Loucy (cell line): ENCODE data around the gene GPATCH11.

Source experiments
- EZH2phosphoT487 ChIP-seq: fragments of 200-600 bp; IDR thresholded peaks from 2 replicates; pipeline ENCODE4 v1.6.1; 2018; ENCODE audit warnings: antibody characterized with exemption, mild to moderate bottlenecking, moderate library complexity, borderline replicate concordance
- TF ChIP-seq, protein P1 (sequence below): fragments of 200-600 bp; sonication (generic); conservative IDR thresholded peaks from 2 replicates; pipeline ENCODE4 v1.5.1; 2014; ENCODE audit warnings: mild to moderate bottlenecking, antibody characterized with exemption, low read length

DNA sequence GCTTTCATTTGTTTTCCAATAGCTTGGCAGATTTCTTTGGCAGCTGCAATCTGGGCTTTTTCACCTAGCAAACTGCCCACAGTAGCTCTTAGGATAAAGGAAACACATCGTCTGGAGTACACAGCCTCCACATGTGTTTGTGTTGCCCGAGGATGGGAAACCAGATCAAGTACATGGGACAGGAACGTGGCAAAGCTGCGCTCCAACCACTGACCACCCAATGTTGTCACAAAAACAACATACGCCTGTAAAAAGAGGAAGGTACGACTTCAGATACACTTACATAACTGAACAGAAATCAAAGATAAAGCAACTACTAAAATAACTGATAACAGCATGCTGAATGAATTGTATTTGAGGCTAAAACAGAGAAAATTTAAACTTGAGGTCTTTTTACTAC lies 15.6 kb upstream of the GPATCH11 start:
- TF ChIP-seq, protein P1, sequence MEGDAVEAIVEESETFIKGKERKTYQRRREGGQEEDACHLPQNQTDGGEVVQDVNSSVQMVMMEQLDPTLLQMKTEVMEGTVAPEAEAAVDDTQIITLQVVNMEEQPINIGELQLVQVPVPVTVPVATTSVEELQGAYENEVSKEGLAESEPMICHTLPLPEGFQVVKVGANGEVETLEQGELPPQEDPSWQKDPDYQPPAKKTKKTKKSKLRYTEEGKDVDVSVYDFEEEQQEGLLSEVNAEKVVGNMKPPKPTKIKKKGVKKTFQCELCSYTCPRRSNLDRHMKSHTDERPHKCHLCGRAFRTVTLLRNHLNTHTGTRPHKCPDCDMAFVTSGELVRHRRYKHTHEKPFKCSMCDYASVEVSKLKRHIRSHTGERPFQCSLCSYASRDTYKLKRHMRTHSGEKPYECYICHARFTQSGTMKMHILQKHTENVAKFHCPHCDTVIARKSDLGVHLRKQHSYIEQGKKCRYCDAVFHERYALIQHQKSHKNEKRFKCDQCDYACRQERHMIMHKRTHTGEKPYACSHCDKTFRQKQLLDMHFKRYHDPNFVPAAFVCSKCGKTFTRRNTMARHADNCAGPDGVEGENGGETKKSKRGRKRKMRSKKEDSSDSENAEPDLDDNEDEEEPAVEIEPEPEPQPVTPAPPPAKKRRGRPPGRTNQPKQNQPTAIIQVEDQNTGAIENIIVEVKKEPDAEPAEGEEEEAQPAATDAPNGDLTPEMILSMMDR: no peak
- no peak for TF ChIP-seq EZH2phosphoT487
